IPS-18a (cell line): Measurements from ENCODE around the gene APOLD1.

Experiments used
- H3K27ac ChIP-seq: one replicate; pipeline ENCODE4 v1.5.1; 2013; ENCODE audit warnings: low read length
- H3K27me3 ChIP-seq: one replicate; pipeline ENCODE4 v1.6.1; 2013; ENCODE audit warnings: mild to moderate bottlenecking, low read length; ENCODE audit not compliant: control insufficient read depth, insufficient read depth
- H3K36me3 ChIP-seq: one replicate; pipeline ENCODE4 v1.6.1; 2013; ENCODE audit warnings: low read depth, low read length; ENCODE audit not compliant: control insufficient read depth
- H3K4me1 ChIP-seq: one replicate; pipeline ENCODE4 v1.6.1; 2013; ENCODE audit warnings: low read depth, low read length; ENCODE audit not compliant: control insufficient read depth
- H3K4me3 ChIP-seq: one replicate; pipeline ENCODE4 v1.5.1; 2013; ENCODE audit warnings: low read length
- H3K9ac ChIP-seq: one replicate; pipeline ENCODE4 v1.6.1; 2013; ENCODE audit warnings: mild to moderate bottlenecking, low read length, moderate library complexity
- H3K9me3 ChIP-seq: one replicate; pipeline ENCODE4 v1.6.1; 2013; ENCODE audit warnings: low read depth, low read length; ENCODE audit not compliant: control insufficient read depth

The APOLD1 gene

GRCh38 chr12:12757121-12757520, 28.3 kb upstream of the APOLD1 start:
- Histone ChIP-seq H3K27ac (no peak overlapping the region), H3K9ac (no peak overlapping the region), H3K27me3 (no peaks in the 10 kb centered on the region), H3K9me3 (no peaks in the 10 kb centered on the region), H3K4me1 (no peaks in the 10 kb centered on the region), H3K4me3 (no peak overlapping the region), H3K36me3 (no peaks in the 10 kb centered on the region)

- H3K27me3 ChIP-seq = no peaks in the 10 kb centered on the region
- no peaks in the 10 kb centered on the region for H3K4me1 ChIP-seq
- H3K27ac ChIP-seq = no peak overlapping the region
- H3K36me3 ChIP-seq = no peaks in the 10 kb centered on the region
- H3K9me3 ChIP-seq = no peaks in the 10 kb centered on the region
- no peak overlapping the region for H3K4me3 ChIP-seq
- no peak overlapping the region for H3K9ac ChIP-seq
Observed at GRCh38 chr12:12759234-12759915, 26.1 kb upstream of the APOLD1 start.

GRCh38 chr12:12764824-12765223, 20.6 kb upstream of the APOLD1 start:
- Histone ChIP-seq H3K4me1 (no peaks in the 10 kb centered on the region), H3K27ac (no peak overlapping the region), H3K9me3 (no peaks in the 10 kb centered on the region), H3K27me3 (no peaks in the 10 kb centered on the region), H3K36me3 (no peaks in the 10 kb centered on the region), H3K4me3 (no peak overlapping the region), H3K9ac (no peak overlapping the region)

GRCh38 chr12:12770262-12770661, 15.2 kb upstream of the APOLD1 start:
- H3K27me3 ChIP-seq = no peaks in the 10 kb centered on the region
- H3K9ac ChIP-seq = no peak overlapping the region
- no peaks in the 10 kb centered on the region for H3K36me3 ChIP-seq
- no peak overlapping the region for H3K4me3 ChIP-seq
- H3K4me1 ChIP-seq = no peaks in the 10 kb centered on the region
- no peaks in the 10 kb centered on the region for H3K9me3 ChIP-seq
- H3K27ac ChIP-seq = no peak overlapping the region

GRCh38 chr12:12774791-12775190, 10.7 kb upstream of the APOLD1 start:
- Histone ChIP-seq H3K4me1 (no peaks in the 10 kb centered on the region), H3K4me3 (no peak overlapping the region), H3K9ac (no peak overlapping the region), H3K9me3 (no peaks in the 10 kb centered on the region), H3K27me3 (no peaks in the 10 kb centered on the region), H3K36me3 (no peaks in the 10 kb centered on the region), H3K27ac (no peak overlapping the region)

GRCh38 chr12:12776261-12776660, 9.2 kb upstream of the APOLD1 start:
- Histone ChIP-seq H3K9ac (no peak overlapping the region), H3K27me3 (no peaks in the 10 kb centered on the region), H3K36me3 (no peaks in the 10 kb centered on the region), H3K9me3 (no peaks in the 10 kb centered on the region), H3K4me3 (no peak overlapping the region), H3K4me1 (no peaks in the 10 kb centered on the region), H3K27ac (no peak overlapping the region)

GRCh38 chr12:12777092-12777491, 8.4 kb upstream of the APOLD1 start:
- Histone ChIP-seq H3K9ac (no peak overlapping the region), H3K27ac (no peak overlapping the region), H3K4me1 (no peaks in the 10 kb centered on the region), H3K4me3 (no peak overlapping the region), H3K36me3 (no peaks in the 10 kb centered on the region), H3K27me3 (no peaks in the 10 kb centered on the region), H3K9me3 (no peaks in the 10 kb centered on the region)

- Histone ChIP-seq H3K36me3 (no peaks in the 10 kb centered on the region), H3K9ac (no peak overlapping the region), H3K27me3 (no peaks in the 10 kb centered on the region), H3K4me1 (no peaks in the 10 kb centered on the region), H3K4me3 (no peak overlapping the region), H3K9me3 (no peaks in the 10 kb centered on the region), H3K27ac (no peak overlapping the region)
Observed at GRCh38 chr12:12779007-12779406, 6.5 kb upstream of the APOLD1 start.

- no peaks in the 10 kb centered on the region for H3K27me3 ChIP-seq
- no peak overlapping the region for H3K9ac ChIP-seq
- H3K4me3 ChIP-seq = no peak overlapping the region
- no peaks in the 10 kb centered on the region for H3K9me3 ChIP-seq
- H3K27ac ChIP-seq = no peak overlapping the region
- no peaks in the 10 kb centered on the region for H3K36me3 ChIP-seq
- peaks cover under 1% of the 10 kb centered on the region for H3K4me1 ChIP-seq
Observed at GRCh38 chr12:12779529-12779928, 5.9 kb upstream of the APOLD1 start.

- H3K9me3 ChIP-seq = no peaks in the 10 kb centered on the region
- peaks cover 34% of the 10 kb centered on the region for H3K27me3 ChIP-seq
- no peaks in the 10 kb centered on the region for H3K36me3 ChIP-seq
- peaks cover 23% of the 10 kb centered on the region for H3K4me1 ChIP-seq
- no peak overlapping the region for H3K9ac ChIP-seq
- no peak overlapping the region for H3K4me3 ChIP-seq
- H3K27ac ChIP-seq = no peak overlapping the region
Observed at GRCh38 chr12:12784116-12784515, 1.3 kb upstream of the APOLD1 start.

- Histone ChIP-seq H3K27ac (no peak overlapping the region), H3K9ac (no peak overlapping the region), H3K9me3 (no peaks in the 10 kb centered on the region), H3K4me3 (peak overlapping the region; percentile 21), H3K4me1 (peaks cover 23% of the 10 kb centered on the region), H3K36me3 (no peaks in the 10 kb centered on the region), H3K27me3 (peaks cover 34% of the 10 kb centered on the region)
Observed at GRCh38 chr12:12786351-12786705, 869 bp downstream of the APOLD1 start.

- Histone ChIP-seq H3K4me1 (peaks cover 23% of the 10 kb centered on the region), H3K4me3 (peak overlapping the region; percentile 52), H3K9me3 (no peaks in the 10 kb centered on the region), H3K9ac (peak overlapping the region; percentile 25), H3K27ac (no peak overlapping the region), H3K27me3 (peaks cover 34% of the 10 kb centered on the region), H3K36me3 (no peaks in the 10 kb centered on the region)
Observed at GRCh38 chr12:12786706-12787601, 1.5 kb downstream of the APOLD1 start.
